Activated CD4-positive, alpha-beta T cell treated with anti-CD3 and anti-CD28 coated beads, Interleukin-2, Interleukin-4, amounts not matched to agents 100 ng/mL and 50 ng/mL, durations not matched to agents 16 hours and 8 hours (primary cell): ENCODE data around the gene CALCOCO2.

Experiments used
- DNase-seq: peaks from one replicate; pipeline ENCODE4 v3.0.0-alpha.2; 2020; ENCODE audit warnings: low spot score

CALCOCO2 gene

GRCh38 chr17:48873696-48874443 lies 43.0 kb downstream of the CALCOCO2 start:
- no peak for DNase-seq

GRCh38 chr17:48878920-48879898 lies 48.4 kb downstream of the CALCOCO2 start:
- DNase-seq: peak; percentile 73

- peak; percentile 13 for DNase-seq
Observed at GRCh38 chr17:48882272-48882671, 51.4 kb downstream of the CALCOCO2 start.

GRCh38 chr17:48883171-48883570 lies 52.3 kb downstream of the CALCOCO2 start:
- DNase-seq: no peak

- no peak for DNase-seq
Observed at GRCh38 chr17:48890086-48890485, 59.3 kb downstream of the CALCOCO2 start.

- no peak for DNase-seq
Observed at GRCh38 chr17:48892940-48893645, 62.3 kb downstream of the CALCOCO2 start.

- no peak for DNase-seq
Observed at GRCh38 chr17:48893646-48894508, 63.0 kb downstream of the CALCOCO2 start.

GRCh38 chr17:48894886-48895285 lies 64.1 kb downstream of the CALCOCO2 start:
- DNase-seq: no peak

- no peak for DNase-seq
Observed at GRCh38 chr17:48901241-48901640, 70.4 kb downstream of the CALCOCO2 start.

- DNase-seq: no peak
Observed at GRCh38 chr17:48903401-48903800, 72.6 kb downstream of the CALCOCO2 start.

GRCh38 chr17:48904428-48904827 lies 73.6 kb downstream of the CALCOCO2 start:
- no peak for DNase-seq

- DNase-seq: no peak
Observed at GRCh38 chr17:48905987-48906515, 75.2 kb downstream of the CALCOCO2 start.

GRCh38 chr17:48907713-48908046 lies 76.8 kb downstream of the CALCOCO2 start:
- DNase-seq: no peak

GRCh38 chr17:48908047-48908843 lies 77.4 kb downstream of the CALCOCO2 start, which contains the start of gene UBE2Z:
Gene UBE2Z, plus strand, starts transcription at chr17:48908407. Its CDS starts 97 bp downstream, at chr17:48908504.
- peak; percentile 93 for DNase-seq

GRCh38 chr17:48908853-48909394 lies 78.1 kb downstream of the CALCOCO2 start:
- peak; percentile 96 for DNase-seq

- peak; percentile 42 for DNase-seq
Observed at GRCh38 chr17:48909783-48910182, 78.9 kb downstream of the CALCOCO2 start.

- DNase-seq: no peak
Observed at GRCh38 chr17:48910370-48910769, 79.5 kb downstream of the CALCOCO2 start.

- no peak for DNase-seq
Observed at GRCh38 chr17:48912476-48912875, 81.6 kb downstream of the CALCOCO2 start.
